GM12872 (cell line): ENCODE results near the gene CCDC142.

Experiments
- CTCF ChIP-seq: IDR thresholded peaks from 3 replicates; pipeline ENCODE4 v1.5.1; 2011; ENCODE audit warnings: low read depth, mild to moderate bottlenecking, low read length, moderate library complexity; ENCODE audit not compliant: insufficient read depth

Gene CCDC142

DNA sequence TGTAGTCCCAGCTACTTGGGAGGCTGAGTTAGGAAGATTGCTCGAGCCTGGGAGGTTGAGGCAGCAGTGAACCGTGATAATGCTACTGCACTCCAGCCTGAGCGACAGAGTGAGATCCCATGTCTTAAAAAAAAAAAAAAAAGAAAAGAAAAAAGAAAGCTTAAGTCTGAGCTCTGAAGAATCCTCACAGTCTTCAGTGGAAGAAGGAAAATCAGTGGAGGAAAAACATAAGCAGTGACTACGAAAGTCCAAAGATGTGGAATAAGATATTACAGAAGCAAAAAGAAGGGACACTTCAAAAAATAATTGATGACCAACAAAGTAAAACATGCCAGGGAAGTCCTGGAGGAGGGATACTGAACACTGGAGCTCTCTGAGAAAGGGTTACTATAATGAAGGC, 27.5 kb upstream of the CCDC142 start:
- no peak for TF ChIP-seq CTCF

DNA sequence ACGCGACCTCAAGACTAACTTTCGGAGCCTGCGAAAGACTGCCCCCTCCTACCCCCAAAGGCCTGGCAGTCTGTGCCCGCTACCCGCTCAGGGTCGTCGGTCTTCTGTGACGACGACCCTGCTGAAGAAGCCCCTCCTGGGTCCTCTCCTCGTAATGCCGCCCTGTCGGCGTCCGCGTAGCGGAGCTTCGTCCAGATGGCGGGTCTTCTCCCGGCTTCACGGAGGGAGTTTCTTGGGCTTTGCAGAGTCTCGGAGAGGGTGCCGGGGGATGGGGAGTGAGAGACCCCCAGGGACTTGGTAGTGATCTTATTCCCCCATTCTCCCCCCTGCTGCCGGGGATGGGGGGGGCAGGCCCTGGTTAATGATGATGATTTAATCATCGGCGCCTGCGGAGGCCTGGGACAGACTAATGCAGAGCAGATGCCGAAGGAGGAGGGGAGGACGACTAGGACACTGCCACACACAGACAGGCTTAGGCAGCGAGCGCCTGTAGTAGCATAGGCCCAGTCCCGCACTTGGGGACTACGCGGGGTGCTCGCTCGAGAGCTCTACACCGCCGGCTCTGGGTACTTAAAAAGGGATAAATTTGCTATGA, 25.2 kb upstream of the CCDC142 start:
- no peak for TF ChIP-seq CTCF

- peak; percentile 76 for TF ChIP-seq CTCF
Measured at GRCh38 chr2:74507145-74507925, 24.5 kb upstream of the CCDC142 start, which contains the start of gene PCGF1. TSS of gene PCGF1 (minus strand) at chr2:74507695. CDS start at chr2:74507668, 27 bp downstream.

- no peak for TF ChIP-seq CTCF
Measured at GRCh38 chr2:74505448-74506246, 22.8 kb upstream of the CCDC142 start.

DNA sequence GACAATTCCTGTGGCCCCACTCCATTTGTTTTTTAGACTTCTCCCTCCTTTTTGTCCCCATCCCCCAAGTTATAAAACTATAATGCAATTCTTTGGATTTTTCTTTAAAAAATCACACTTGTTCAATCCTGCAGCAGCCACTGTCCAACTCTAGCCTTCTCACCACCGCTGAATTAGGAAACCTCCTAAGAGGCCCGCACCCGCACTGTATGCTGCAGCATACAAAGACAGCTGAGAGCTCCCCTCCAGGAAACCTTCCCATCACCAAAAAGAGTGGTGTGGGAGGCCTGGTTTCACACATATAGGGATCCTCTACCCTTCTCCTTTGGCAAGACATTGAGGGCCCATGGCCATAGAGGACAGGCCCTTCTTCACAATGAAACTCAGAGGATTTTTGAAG, 21.8 kb upstream of the CCDC142 start:
- TF ChIP-seq CTCF, result no peak

- TF ChIP-seq CTCF, result no peak
Measured at GRCh38 chr2:74503506-74504475, 21.0 kb upstream of the CCDC142 start.
